AG04450 (cell line): Measurements from ENCODE around the gene PSORS1C2. TPM values are rescaled to one million over a fixed set of nuclear protein-coding genes. Genes with fewer than 3 reads are reported as not detected.

Experiments
- CTCF ChIA-PET: fragments of 300-600, 350-600 bp; formaldehyde crosslinking; extraction: SDS; loops from one replicate; lab custom pipeline; 2022; ENCODE audit warnings: antibody characterized with exemption, inconsistent platforms; lab: Charles Lee
- POLR2A ChIA-PET: fragments of 350-600 bp; formaldehyde crosslinking; extraction: SDS; loops from one replicate; lab custom pipeline; 2021; ENCODE audit warnings: antibody characterized with exemption, inconsistent platforms; lab: Yijun Ruan, JAX
- DNase-seq: peaks from one replicate; pipeline ENCODE4 v3.0.0-alpha.2; 2011; ENCODE audit warnings: low read depth, low spot score
- H3K27ac ChIP-seq: one replicate; pipeline ENCODE4 v1.5.1; 2012; ENCODE audit warnings: low read depth, low read length, control low read depth
- H3K27me3 ChIP-seq: one replicate; pipeline ENCODE4 v1.6.0; 2012; ENCODE audit warnings: low read length; ENCODE audit not compliant: control insufficient read depth, insufficient read depth
- H3K4me3 ChIP-seq: 2 replicates; pipeline ENCODE4 v1.5.1; 2011; ENCODE audit warnings: mild to moderate bottlenecking, low read depth, low read length, control low read depth
- H3K9me3 ChIP-seq: 2 replicates; pipeline ENCODE4 v1.5.1; 2012; ENCODE audit warnings: low read length; ENCODE audit not compliant: control insufficient read depth, insufficient read depth
- polyA plus RNA-seq: library from polyadenylated mRNA; depleted of rRNA; stranded (reverse); fragments of >200 nt; gene quantifications from 2 replicates; pipeline ENCODE4 v1.2.3, GENCODE V29; 2011
- TF ChIP-seq, protein P1 (sequence below): IDR thresholded peaks from 2 replicates; pipeline ENCODE4 v1.5.1; 2011; ENCODE audit warnings: low read depth, low read length, control low read depth, inconsistent platforms

PSORS1C2 gene
- polyA plus RNA-seq, 1 experiment = not detected

DNA sequence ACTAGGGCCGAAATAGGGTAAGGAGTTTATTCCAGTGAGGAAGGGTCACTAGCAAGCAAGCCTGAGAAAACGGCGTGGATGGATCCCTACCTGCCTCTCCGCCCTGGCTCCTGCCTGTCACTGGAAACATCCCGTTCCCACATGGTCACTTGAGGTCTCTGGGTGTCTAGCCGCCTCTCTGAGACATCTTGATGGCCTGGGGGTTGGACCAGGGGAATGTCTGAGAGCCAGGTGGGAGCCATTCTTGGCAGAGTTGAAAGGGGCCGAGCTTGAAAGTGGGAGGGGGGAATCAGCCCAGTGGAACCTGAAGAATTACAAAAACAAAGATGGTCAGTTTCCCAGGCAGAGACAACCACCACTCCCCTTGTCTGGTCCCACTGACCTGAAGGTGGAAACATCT lies 17.8 kb upstream of the PSORS1C2 start:
- DNase-seq = no peak
- no peaks in the 10 kb centered on the region for H3K9me3 ChIP-seq
- POLR2A ChIA-PET = no interaction called here
- H3K27me3 ChIP-seq = no peaks in the 10 kb centered on the region
- TF ChIP-seq, protein P1, sequence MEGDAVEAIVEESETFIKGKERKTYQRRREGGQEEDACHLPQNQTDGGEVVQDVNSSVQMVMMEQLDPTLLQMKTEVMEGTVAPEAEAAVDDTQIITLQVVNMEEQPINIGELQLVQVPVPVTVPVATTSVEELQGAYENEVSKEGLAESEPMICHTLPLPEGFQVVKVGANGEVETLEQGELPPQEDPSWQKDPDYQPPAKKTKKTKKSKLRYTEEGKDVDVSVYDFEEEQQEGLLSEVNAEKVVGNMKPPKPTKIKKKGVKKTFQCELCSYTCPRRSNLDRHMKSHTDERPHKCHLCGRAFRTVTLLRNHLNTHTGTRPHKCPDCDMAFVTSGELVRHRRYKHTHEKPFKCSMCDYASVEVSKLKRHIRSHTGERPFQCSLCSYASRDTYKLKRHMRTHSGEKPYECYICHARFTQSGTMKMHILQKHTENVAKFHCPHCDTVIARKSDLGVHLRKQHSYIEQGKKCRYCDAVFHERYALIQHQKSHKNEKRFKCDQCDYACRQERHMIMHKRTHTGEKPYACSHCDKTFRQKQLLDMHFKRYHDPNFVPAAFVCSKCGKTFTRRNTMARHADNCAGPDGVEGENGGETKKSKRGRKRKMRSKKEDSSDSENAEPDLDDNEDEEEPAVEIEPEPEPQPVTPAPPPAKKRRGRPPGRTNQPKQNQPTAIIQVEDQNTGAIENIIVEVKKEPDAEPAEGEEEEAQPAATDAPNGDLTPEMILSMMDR = no peak
- no peak overlapping the region for H3K27ac ChIP-seq
- CTCF ChIA-PET = no interaction called here
- H3K4me3 ChIP-seq = no peak overlapping the region

DNA sequence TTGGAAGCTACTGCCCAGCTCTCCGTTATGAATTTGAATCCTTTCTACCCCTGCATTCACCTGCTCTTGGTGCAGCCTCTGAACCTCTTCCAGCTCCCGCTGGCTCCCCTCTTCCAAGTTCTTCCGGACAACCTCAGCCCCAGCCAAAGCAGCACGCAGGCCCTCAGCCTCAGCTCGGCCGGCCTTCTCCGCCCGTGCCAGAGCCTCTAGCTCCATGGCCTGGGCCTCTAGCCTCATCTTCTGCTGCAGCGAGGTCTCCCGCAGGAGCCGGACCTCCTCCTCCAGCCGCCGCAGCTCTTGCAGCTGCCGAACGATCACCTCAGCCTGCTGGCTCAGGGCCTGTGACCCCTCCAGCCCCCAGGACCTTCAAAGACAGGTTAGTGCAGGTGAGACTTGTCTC lies 15.6 kb upstream of the PSORS1C2 start:
- Histone ChIP-seq H3K27me3 (no peaks in the 10 kb centered on the region), H3K27ac (no peak overlapping the region), H3K4me3 (no peak overlapping the region), H3K9me3 (no peaks in the 10 kb centered on the region)
- CTCF ChIA-PET = interaction anchor here (1.6 kb wide), 1 partner anchor 42 kb away, joined by 4 read pairs; no protein-coding TSS in a partner anchor
- no peak for DNase-seq
- TF ChIP-seq, protein P1 = no peak
- POLR2A ChIA-PET = no interaction called here

DNA sequence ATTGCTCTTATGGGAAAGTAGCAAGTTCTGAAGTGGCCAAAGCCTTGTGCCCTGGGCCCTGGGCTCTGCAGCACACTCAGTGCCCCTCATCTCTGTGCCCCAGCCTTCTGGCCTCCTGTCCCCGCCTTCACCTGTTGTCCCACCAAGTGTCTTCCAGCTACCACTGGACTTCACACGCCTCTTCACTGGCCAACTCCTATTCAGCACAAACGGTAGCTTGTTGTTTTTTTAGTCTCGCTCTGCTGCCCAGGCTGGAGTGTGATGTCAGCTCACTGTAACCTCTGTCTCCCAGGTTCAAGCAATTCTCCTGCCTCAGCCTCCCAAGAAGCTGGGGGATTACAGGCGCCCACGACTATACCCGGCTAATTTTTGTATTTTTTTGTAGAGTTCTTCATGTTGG lies 13.9 kb upstream of the PSORS1C2 start:
- CTCF ChIA-PET = interaction anchor here (0.8 to 1.1 kb wide), 3 partner anchors 14 to 41 kb away, joined by 3 to 4 read pairs (median 3); no protein-coding TSS in a partner anchor
- POLR2A ChIA-PET = no interaction called here
- Histone ChIP-seq H3K27me3 (no peaks in the 10 kb centered on the region), H3K9me3 (no peaks in the 10 kb centered on the region), H3K4me3 (no peak overlapping the region), H3K27ac (no peak overlapping the region)
- DNase-seq = no peak
- TF ChIP-seq, protein P1 = no peak

DNA sequence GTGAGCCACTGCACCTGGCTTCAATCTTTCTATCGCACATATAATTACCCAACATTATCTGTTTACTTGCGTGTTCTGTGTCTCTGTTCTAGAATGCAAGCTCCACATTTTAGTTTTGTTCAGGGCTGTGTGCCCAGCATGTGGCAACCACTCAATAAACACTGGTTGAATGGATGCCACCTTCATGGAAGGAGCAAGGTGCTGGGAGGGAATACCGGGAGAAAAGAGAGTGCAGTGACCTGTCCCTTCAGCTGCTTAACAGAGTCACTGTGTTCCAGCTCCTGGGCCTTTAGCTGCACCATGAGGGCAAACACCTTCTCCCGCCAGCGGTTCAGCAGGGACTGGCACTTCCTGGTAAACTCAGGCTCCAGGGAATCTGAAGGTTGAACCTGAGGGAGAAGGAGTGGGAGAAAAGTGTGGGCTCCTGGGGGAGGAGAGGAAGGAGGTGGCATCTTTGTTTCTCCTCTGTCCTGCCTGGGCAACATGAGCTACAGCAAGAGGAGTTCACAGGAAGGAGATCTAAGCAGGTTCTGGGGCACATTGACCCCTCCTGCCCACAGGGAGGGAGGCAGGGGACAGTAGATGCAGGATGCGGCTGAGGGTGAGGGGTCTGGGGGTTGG lies 11.1 kb upstream of the PSORS1C2 start:
- no peaks in the 10 kb centered on the region for H3K9me3 ChIP-seq
- TF ChIP-seq, protein P1 = no peak
- CTCF ChIA-PET = no interaction called here
- no peak overlapping the region for H3K4me3 ChIP-seq
- no peak overlapping the region for H3K27ac ChIP-seq
- H3K27me3 ChIP-seq = no peaks in the 10 kb centered on the region
- DNase-seq = no peak
- POLR2A ChIA-PET = no interaction called here

DNA sequence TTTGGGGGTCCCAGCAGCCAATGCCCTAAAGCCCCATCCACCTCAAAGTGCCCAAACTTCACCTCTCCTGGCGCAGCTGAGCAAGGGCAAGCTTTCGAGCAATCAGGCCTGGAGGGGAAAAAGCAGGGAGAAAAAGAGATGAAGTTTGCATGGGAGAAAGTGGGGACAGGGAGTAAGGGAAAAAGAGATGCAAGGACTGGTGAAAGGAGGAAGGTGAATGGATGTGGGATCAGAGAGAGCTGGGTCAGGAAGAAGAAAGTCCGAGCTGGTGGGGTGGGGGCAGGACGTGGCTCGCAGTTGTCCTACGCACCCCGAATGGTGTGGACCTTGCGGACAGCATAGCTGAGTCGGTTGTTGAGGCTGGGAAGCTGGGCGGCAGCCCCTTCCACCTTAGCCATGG lies 6.5 kb upstream of the PSORS1C2 start:
- POLR2A ChIA-PET = no interaction called here
- H3K27me3 ChIP-seq = no peaks in the 10 kb centered on the region
- DNase-seq = no peak
- TF ChIP-seq, protein P1 = no peak
- H3K4me3 ChIP-seq = no peak overlapping the region
- CTCF ChIA-PET = interaction anchor here (0.6 to 2.0 kb wide), 3 partner anchors 47 to 1544 kb away, joined by 3 to 8 read pairs (median 4); no protein-coding TSS in a partner anchor
- no peak overlapping the region for H3K27ac ChIP-seq
- no peaks in the 10 kb centered on the region; the same call in 1 of the 2 replicates for H3K9me3 ChIP-seq
